GM19397 (cell line): ENCODE results near the gene MYO18B.

ENCODE experiments used
- ATAC-seq: cut with Tn5 transposase; IDR thresholded peaks from one replicate; pipeline ENCODE4 v1.9.1; 2021; ENCODE audit warnings: mild to moderate bottlenecking, moderate library complexity; ENCODE audit not compliant: unreplicated experiment

MYO18B gene

GRCh38 chr22:25933158-25933788, 191.3 kb downstream of the MYO18B start:
- no peak for ATAC-seq

- ATAC-seq, result no peak
Measured at GRCh38 chr22:25935266-25936058, 193.5 kb downstream of the MYO18B start.

- ATAC-seq, result no peak
Measured at GRCh38 chr22:25938151-25938550, 196.2 kb downstream of the MYO18B start.

GRCh38 chr22:25939384-25939783, 197.4 kb downstream of the MYO18B start:
- ATAC-seq, result no peak

GRCh38 chr22:25940479-25940878, 198.5 kb downstream of the MYO18B start:
- no peak for ATAC-seq

- ATAC-seq, result no peak
Measured at GRCh38 chr22:25941365-25941960, 199.5 kb downstream of the MYO18B start.

- no peak for ATAC-seq
Measured at GRCh38 chr22:25942115-25942855, 200.3 kb downstream of the MYO18B start.

GRCh38 chr22:25942856-25943411, 200.9 kb downstream of the MYO18B start:
- no peak for ATAC-seq

- ATAC-seq, result no peak
Measured at GRCh38 chr22:25950111-25950510, 208.1 kb downstream of the MYO18B start.

- no peak for ATAC-seq
Measured at GRCh38 chr22:25953276-25953675, 211.3 kb downstream of the MYO18B start.

GRCh38 chr22:25953919-25954318, 211.9 kb downstream of the MYO18B start:
- no peak for ATAC-seq

- ATAC-seq, result no peak
Measured at GRCh38 chr22:25955323-25955722, 213.3 kb downstream of the MYO18B start.

- no peak for ATAC-seq
Measured at GRCh38 chr22:25956801-25957200, 214.8 kb downstream of the MYO18B start.

- ATAC-seq, result no peak
Measured at GRCh38 chr22:25959818-25960774, 218.1 kb downstream of the MYO18B start.

- ATAC-seq, result no peak
Measured at GRCh38 chr22:25961699-25962098, 219.7 kb downstream of the MYO18B start.

- no peak for ATAC-seq
Measured at GRCh38 chr22:25962711-25963110, 220.7 kb downstream of the MYO18B start.

GRCh38 chr22:25964961-25965730, 223.2 kb downstream of the MYO18B start:
- no peak for ATAC-seq

- no peak for ATAC-seq
Measured at GRCh38 chr22:25966448-25966913, 224.5 kb downstream of the MYO18B start.

- ATAC-seq, result no peak
Measured at GRCh38 chr22:25969286-25969685, 227.3 kb downstream of the MYO18B start.
